Measurements from ENCODE around the gene TUBB. TPM values are rescaled to one million over a fixed set of nuclear protein-coding genes. Genes with fewer than 3 reads are reported as not detected.

Gene TUBB
- polyA plus RNA-seq, 1 of the 3 experiments (the other 2 are of a cell fraction), result 1,037 TPM

GRCh38 chr6:30679765-30680535, 40.2 kb upstream of the TUBB start:
- Histone ChIP-seq H4K20me1 (ENCODE audit: insufficient read depth) (peaks cover 36% of the 10 kb centered on the region), H3K4me3 (ENCODE audit: low read depth in 2 of 2, low read length in 1 of 2) (peak overlapping the region in 1 of 2 experiments; percentile 22; a peak in 1 of 4 replicates), H3K36me3 (replicated peaks in 1 of 2; ENCODE audit: control insufficient read depth in 1 of 2, insufficient read depth in 2 of 2, low read length in 1 of 2) (peaks cover 25 to 48% of the 10 kb centered on the region in 2 experiments)

GRCh38 chr6:30681766-30682142, 38.4 kb upstream of the TUBB start:
- no peak for DNase-seq
- 57% methylated on average over 4 of the region's 4 CpGs for WGBS (ENCODE audit: low lambda C conversion rate)
- H3K4me2 ChIP-seq, result peak overlapping the region; percentile 98
- peak overlapping the region; percentile 93 to 97 for H3K27ac ChIP-seq (ENCODE audit: low read depth in 2 of 2, low read length in 1 of 2)
- H3K9me2 ChIP-seq, result no peaks in the 10 kb centered on the region
- ChIA-PET POLR2A (interaction anchor here (1.1 kb wide), 1 partner anchor 9 kb away, joined by 3 read pairs; no protein-coding TSS in a partner anchor), CTCF (interaction anchor here (0.8 to 29.8 kb wide), 6 partner anchors 9 to 202 kb away, joined by 3 to 838 read pairs (median 6); partner anchors contain the start of genes DHX16, FLOT1, MDC1 and NRM)
- peaks cover 94% of the 10 kb centered on the region for H3K79me2 ChIP-seq (ENCODE audit: insufficient read depth)
- no peaks in the 10 kb centered on the region for H3K27me3 ChIP-seq (ENCODE audit: insufficient read depth)
- H3F3A ChIP-seq (replicated peaks; ENCODE audit: insufficient read depth), result peaks cover 42% of the 10 kb centered on the region
- H3K4me1 ChIP-seq (ENCODE audit: control insufficient read depth in 1 of 2, insufficient read depth in 2 of 2, low read depth in 1 of 2, low read length in 1 of 2), result peaks cover 16 to 57% of the 10 kb centered on the region in 2 experiments; a peak in 3 of 4 replicates
- H2AFZ ChIP-seq (ENCODE audit: low read depth), result no peak overlapping the region
- H3K9me3 ChIP-seq, result no peaks in the 10 kb centered on the region
- peaks cover 36% of the 10 kb centered on the region for H4K20me1 ChIP-seq (ENCODE audit: insufficient read depth)
- peak overlapping the region; percentile 74 to 77; a peak in 3 of 4 replicates for H3K4me3 ChIP-seq (ENCODE audit: low read depth in 2 of 2, low read length in 1 of 2)
- H3K36me3 ChIP-seq (replicated peaks in 1 of 2; ENCODE audit: control insufficient read depth in 1 of 2, insufficient read depth in 2 of 2, low read length in 1 of 2), result peaks cover 15 to 40% of the 10 kb centered on the region in 2 experiments
- peak overlapping the region; percentile 97 for H3K9ac ChIP-seq
- TF ChIP-seq RFX5 (IDR thresholded peaks at IDR 0.05; ENCODE audit: low read length) (no peak), FOSL2 (IDR thresholded peaks at IDR 0.05; ENCODE audit: borderline replicate concordance, low read depth) (no peak), SIN3A (IDR thresholded peaks at IDR 0.05; ENCODE audit: borderline replicate concordance, low read depth, low read length) (no peak), RCOR1 (IDR thresholded peaks at IDR 0.05; ENCODE audit: low read length) (no peak), POLR2AphosphoS5 (IDR thresholded peaks at IDR 0.05; ENCODE audit: low read depth, low read length) (no peak), SMC3 (IDR thresholded peaks at IDR 0.05; ENCODE audit: low read depth, low read length) (no peak), MXI1 (IDR thresholded peaks at IDR 0.05; ENCODE audit: low read depth, low read length) (no peak), GABPA (IDR thresholded peaks at IDR 0.05; ENCODE audit: low read depth) (no peak), ELF1 (IDR thresholded peaks at IDR 0.05) (no peak), EP300 (IDR thresholded peaks at IDR 0.05; ENCODE audit: borderline replicate concordance in 1 of 2, low read depth in 1 of 2, low read length in 1 of 2) (no peak)
- TF ChIP-seq, protein P1, sequence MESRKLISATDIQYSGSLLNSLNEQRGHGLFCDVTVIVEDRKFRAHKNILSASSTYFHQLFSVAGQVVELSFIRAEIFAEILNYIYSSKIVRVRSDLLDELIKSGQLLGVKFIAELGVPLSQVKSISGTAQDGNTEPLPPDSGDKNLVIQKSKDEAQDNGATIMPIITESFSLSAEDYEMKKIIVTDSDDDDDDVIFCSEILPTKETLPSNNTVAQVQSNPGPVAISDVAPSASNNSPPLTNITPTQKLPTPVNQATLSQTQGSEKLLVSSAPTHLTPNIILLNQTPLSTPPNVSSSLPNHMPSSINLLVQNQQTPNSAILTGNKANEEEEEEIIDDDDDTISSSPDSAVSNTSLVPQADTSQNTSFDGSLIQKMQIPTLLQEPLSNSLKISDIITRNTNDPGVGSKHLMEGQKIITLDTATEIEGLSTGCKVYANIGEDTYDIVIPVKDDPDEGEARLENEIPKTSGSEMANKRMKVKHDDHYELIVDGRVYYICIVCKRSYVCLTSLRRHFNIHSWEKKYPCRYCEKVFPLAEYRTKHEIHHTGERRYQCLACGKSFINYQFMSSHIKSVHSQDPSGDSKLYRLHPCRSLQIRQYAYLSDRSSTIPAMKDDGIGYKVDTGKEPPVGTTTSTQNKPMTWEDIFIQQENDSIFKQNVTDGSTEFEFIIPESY (IDR thresholded peaks at IDR 0.05; ENCODE audit: borderline replicate concordance, low read depth), result no peak
- TF ChIP-seq, protein P2, sequence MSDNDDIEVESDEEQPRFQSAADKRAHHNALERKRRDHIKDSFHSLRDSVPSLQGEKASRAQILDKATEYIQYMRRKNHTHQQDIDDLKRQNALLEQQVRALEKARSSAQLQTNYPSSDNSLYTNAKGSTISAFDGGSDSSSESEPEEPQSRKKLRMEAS (IDR thresholded peaks at IDR 0.05; ENCODE audit: low read depth), result no peak

More at GRCh38 chr6:30679765-30680535, 40.2 kb upstream of the TUBB start:
- H3K9me2 ChIP-seq, result no peaks in the 10 kb centered on the region
- H3F3A ChIP-seq (replicated peaks; ENCODE audit: insufficient read depth), result peaks cover 59% of the 10 kb centered on the region
- TF ChIP-seq ELF1 (IDR thresholded peaks at IDR 0.05) (no peak), FOXJ3 (CRISPR knock-in tag; IDR thresholded peaks at IDR 0.05) (no peak), TCF12 (IDR thresholded peaks at IDR 0.05) (no peak), FOSL2 (IDR thresholded peaks at IDR 0.05; ENCODE audit: borderline replicate concordance, low read depth) (no peak), MEF2A (IDR thresholded peaks at IDR 0.05; ENCODE audit: borderline replicate concordance, low read depth) (no peak)
- TF ChIP-seq, protein P3, sequence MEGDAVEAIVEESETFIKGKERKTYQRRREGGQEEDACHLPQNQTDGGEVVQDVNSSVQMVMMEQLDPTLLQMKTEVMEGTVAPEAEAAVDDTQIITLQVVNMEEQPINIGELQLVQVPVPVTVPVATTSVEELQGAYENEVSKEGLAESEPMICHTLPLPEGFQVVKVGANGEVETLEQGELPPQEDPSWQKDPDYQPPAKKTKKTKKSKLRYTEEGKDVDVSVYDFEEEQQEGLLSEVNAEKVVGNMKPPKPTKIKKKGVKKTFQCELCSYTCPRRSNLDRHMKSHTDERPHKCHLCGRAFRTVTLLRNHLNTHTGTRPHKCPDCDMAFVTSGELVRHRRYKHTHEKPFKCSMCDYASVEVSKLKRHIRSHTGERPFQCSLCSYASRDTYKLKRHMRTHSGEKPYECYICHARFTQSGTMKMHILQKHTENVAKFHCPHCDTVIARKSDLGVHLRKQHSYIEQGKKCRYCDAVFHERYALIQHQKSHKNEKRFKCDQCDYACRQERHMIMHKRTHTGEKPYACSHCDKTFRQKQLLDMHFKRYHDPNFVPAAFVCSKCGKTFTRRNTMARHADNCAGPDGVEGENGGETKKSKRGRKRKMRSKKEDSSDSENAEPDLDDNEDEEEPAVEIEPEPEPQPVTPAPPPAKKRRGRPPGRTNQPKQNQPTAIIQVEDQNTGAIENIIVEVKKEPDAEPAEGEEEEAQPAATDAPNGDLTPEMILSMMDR (IDR thresholded peaks at IDR 0.05), result no peak
- TF ChIP-seq, protein P1 (IDR thresholded peaks at IDR 0.05; ENCODE audit: borderline replicate concordance, low read depth), result no peak
- WGBS (ENCODE audit: low lambda C conversion rate), result 91% methylated on average over 7 of the region's 7 CpGs
- peak overlapping the region in 1 of 2 experiments; percentile 14; a peak in 1 of 4 replicates for H3K27ac ChIP-seq (ENCODE audit: low read depth in 2 of 2, low read length in 1 of 2)
- peaks cover 76% of the 10 kb centered on the region for H3K79me2 ChIP-seq (ENCODE audit: insufficient read depth)
- H3K4me2 ChIP-seq, result peak overlapping the region; percentile 69
- H3K27me3 ChIP-seq (ENCODE audit: insufficient read depth), result no peaks in the 10 kb centered on the region
- peak overlapping the region; percentile 19; the same call in 1 of the 2 replicates for H3K9ac ChIP-seq
- POLR2A ChIA-PET, result interaction anchor here (1.2 to 2.2 kb wide), 3 partner anchors 42 to 50 kb away, joined by 7 to 24 read pairs (median 8); no protein-coding TSS in a partner anchor
- H3K4me1 ChIP-seq (ENCODE audit: control insufficient read depth in 1 of 2, insufficient read depth in 2 of 2, low read depth in 1 of 2, low read length in 1 of 2), result peaks cover 16 to 44% of the 10 kb centered on the region in 2 experiments; a peak in 3 of 4 replicates
- DNase-seq, result no peak
- H2AFZ ChIP-seq (ENCODE audit: low read depth), result no peak overlapping the region
- no peaks in the 10 kb centered on the region for H3K9me3 ChIP-seq
- CTCF ChIA-PET, result interaction anchor here (0.7 to 29.8 kb wide), 19 partner anchors 9 to 203 kb away, joined by 3 to 838 read pairs (median 5); partner anchors contain the start of genes FLOT1, MDC1, MRPS18B and NRM
